ENCODE data around the gene DTX4.
A peak's percentile ranks its signal among the peaks of the same experiment; 100 is the strongest.

Gene DTX4

DNA sequence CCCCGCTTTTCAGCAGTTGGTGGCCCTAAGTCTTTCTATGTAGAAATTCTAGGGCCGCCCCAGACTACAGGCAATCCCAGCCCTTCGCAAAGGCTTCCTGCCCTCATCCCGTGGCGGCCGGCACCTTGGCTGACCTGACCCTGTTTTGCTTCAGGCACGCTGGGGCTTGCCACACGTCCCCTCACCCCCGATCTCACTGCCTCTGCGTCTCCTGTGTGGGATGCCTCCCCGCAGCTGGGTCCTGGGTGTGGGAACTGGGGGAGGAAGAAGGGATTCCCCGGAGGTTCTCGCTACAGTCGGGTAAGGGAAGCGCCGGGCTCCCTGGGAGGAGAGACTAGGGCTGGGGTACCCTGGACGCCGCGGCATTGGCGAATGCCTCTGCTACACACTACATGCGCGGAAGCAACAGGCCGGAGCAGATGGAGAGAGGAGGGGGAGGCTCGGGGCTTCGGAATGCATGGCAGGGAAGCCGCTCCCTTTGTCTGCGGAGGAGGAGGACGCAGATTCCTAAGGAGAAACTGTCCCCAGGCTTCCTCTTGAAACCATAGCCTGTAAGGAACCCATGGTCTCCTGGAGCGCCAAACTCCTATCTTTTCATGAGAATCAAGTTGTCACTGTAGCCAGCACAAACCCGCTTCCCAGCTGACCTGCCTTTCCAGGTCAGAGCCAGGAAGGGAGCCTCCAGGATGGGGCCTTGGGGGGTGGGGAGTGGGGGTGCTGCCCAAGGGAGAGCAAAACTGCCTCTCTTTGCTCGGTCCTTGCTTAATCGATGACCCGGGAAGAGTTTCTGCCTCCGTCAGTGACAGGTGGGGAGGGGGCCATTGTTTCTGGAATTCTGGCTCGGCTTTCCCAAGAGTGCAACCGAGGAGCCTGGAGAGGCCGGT is 1.4 kb downstream of the DTX4 start:
- peak; percentile 32 for DNase-seq

DNA sequence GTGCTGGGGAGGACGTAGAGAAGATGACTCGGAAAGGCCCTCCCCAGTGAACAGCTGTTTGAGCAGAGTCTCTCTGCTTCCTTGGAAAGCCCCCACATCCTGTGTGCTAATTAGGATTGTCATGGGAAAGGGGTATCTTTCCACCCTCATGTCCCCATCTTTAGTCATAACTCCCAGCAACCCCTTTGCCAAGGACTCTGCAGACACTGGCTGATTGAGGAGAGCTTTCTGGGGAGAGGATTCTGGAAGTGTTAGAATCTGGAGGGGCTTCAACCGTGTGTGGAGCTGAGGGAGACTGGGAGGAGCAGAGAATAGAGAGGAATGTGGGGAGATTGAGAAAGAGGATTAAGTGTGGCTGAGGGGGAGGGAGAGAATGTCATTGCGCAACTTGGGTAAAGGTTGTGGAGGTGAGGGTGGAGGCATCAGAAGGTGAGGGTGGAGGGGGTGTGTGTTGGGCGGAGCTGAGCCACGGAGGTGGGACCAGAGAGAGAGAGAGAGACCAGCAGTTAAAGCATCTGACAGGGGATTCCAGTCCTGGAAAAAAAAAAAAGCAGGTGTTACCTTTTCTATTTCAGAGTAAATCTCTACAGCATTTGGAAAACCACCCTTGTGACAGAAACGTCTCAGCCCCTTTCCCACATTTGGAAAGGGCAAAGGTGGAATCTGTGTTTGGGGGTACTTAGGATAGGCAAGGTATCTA is 2.2 kb downstream of the DTX4 start:
- DNase-seq, result no peak

DNA sequence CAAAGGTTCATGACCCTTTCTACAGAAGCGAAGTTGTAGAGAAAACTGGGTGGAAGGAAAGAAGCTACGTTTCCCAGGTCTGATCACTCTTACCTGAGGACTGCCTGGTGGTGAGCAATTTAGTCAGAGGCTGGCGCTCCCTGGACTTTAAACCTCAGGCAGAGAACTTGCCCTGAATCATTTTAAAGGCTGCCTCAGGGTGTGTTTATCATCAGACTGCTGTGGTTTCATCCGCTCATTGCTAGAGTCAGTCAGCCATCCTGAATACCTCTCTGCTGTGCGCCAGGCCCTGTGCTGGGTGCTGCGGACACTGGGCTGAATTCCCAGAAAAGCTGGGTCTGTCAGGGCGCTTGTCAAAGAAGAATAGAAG is 2.7 kb downstream of the DTX4 start:
- DNase-seq, result no peak

DNA sequence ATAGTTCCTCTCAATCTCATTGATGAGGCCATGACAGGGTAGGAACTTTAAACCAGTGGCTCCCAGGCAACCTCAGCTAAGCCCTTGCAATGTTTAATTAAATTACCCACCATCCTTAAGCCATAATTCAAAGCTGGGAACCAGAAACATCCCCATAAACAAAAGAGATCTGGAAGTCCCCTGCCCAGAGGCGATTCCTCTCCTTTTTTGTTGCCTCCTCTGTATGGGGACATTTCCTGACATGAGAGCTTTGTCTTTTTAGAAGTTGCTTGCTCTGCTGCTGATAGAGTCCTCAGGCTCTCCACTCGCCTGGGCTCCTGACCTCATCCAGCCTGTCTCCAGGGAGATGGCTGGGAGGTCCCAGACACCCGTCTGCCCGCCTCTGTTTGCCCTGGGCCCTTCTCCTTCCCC is 3.2 kb downstream of the DTX4 start:
- peak; percentile 32 for DNase-seq

DNA sequence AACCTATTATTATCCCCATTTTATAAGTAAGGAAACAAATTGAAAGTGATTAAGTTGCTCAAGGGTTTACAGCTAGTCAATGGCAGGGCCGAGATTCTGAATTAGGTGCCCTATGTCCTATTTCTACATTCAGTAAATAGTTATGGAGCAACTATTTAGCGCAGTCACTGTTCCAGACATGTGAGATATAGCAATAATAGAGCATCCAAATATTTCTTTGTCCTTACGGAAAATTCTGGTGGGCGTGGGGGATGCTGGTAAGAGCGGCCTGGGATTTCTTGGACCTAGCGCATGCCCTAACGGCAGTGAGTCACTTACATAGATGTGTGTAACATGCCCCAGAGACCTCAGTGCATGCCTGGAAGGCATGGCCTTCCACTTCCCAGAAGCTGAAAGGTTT is 4.4 kb downstream of the DTX4 start:
- no peak for DNase-seq

DNA sequence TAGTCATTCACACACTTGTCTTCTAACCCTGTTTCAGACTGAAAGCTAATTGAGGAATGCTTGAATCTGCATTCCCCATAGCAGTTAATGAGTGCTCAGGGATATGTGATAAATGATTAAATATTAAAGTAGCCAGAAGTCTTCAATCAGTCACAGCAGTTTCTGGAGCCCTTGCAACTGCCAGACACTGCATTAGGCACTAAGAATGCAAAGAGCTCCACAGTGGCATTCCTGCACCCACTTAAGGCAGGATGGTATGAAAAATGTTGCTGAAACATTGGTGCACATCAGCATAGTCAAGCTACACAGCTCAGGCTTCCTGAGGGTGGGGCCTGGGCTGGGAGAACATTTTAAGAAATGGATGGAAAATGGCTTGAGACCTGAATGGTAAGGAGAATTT is 6.5 kb downstream of the DTX4 start:
- DNase-seq, result no peak

DNA sequence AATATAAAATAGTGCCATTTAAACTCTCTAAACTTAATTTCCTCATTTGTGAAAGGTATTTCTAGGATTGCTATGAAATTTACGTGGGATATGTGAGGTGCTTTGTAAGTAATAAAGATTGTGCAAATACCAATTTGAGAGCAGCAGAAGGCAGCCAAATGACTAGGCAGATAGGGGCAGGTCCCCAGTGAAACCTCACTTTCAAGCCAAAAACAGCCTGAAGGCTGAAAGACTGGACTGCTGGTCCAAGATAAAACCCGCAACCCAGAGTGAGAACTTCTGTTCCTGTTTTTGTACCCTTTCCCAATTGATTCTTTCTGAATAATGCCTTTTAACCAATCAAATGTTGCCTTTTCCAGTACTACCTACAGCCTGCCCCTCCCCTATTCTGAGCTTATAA is 7.2 kb downstream of the DTX4 start:
- no peak for DNase-seq

DNA sequence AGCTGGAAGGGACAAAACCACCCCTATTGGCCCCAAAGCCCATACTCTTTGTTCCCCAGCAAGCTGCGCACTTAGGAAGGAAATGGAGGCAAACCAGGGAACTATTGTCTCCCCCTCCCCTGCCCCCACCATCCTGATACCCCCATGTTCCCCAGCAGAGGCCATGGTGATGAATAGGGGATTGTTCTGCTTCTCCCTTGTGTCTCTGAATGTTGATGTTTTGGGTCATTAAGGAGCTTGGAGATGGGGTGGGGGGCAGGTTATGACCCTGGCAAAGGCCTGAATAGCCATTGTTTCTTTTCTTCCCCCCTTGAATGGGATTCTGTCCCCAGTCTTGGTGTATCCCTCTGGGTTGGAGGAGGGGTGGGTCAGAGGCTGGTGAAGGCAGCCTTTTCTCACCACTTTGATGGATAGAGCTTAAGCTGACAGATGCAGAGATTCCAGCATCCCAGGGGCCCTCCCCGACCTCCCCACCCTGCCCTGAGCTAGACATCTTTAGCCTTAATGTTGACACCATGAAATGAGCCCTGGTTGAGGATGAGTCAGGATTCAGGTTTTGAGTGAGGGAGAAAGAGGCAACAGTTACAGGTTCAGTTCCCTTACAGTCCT is 8.3 kb downstream of the DTX4 start:
- DNase-seq, result peak; percentile 60

DNA sequence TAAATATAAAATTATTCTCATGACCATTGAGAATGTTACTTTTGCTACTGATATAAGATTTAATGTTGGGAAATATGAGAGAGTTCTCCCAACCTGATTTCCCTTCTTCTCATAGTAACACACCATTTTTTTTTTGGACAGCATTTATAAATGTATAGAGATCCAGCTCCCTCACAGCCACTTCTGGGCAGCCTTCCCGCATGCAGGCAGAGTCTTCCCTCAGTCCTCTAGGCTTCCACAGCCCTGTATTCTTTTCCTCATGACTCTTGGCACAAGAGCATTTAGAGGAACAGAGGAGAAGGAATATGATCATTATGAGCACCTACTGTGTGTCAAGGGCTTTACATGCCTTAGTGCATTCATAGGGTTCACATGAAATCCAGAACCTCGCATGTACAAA is 9.0 kb downstream of the DTX4 start:
- DNase-seq, result no peak

DNA sequence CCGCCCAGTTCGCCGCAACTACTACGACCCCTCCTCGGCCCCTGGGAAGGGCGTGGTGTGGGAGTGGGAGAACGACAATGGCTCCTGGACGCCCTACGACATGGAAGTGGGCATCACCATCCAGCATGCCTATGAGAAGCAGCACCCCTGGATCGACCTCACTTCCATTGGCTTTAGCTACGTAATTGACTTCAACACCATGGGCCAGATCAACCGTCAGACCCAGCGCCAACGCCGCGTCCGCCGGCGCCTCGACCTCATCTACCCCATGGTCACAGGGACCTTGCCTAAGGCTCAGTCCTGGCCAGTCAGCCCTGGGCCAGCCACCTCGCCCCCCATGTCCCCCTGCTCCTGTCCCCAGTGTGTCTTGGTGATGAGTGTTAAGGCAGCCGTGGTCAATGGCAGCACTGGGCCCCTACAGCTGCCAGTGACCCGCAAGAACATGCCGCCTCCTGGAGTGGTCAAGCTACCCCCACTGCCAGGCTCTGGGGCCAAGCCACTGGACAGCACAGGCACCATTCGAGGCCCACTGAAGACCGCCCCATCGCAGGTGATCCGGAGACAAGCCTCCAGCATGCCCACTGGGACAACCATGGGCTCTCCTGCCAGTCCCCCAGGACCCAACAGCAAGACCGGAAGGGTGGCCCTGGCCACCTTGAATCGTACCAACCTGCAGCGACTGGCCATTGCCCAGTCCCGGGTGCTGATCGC is 10.0 kb downstream of the DTX4 start:
- no peak for DNase-seq

DNA sequence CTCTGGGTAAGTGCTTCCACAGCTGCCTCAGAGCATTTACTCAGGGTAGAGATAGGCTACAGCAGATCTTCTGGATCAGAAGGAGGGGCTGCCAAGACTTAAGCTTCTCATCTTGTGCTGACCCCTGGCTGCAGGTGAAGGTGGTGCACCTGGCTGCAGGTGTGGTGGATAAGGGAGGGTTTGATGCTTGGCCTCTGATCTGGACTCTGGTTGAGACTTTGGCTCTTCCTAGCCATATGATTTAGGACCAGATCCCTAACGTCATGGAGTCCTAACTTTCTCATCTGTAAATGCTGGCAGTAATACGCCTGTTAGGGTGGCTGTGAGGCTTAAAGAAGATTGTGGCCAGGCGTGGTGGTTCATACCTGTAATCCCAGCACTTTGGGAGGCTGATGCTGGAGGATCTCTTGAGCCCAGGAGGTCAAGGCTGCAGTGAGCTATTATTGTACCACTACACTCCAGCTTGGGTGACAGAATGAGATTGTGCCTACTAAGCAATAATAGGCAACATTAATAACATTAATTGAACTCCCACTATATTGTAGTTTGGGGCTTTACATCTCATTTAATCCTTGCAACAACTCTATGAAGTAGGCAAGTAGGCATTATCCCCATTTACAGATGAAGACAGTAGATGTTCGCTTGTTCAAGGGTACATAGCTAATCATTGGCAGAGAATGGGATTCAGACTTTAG is 10.7 kb downstream of the DTX4 start:
- DNase-seq, result no peak

DNA sequence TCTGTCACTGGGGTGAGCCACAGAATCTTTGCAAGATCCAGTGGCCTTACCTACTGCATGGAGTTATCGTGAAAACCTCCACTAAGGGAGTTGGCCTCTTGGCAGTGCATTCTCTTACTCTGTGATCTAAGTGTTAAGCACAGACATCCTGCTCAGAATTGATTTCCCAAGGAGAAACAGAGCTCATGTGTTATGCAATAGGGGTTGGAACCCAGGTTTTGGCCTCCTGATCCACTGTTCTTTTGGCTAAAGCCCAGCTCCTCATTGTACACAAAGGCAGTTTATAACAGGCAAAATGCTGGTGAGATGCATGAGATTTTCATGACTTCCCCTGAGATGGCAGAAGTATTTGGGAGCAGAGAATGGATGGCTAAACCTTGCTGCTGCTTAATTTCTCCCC is 11.8 kb downstream of the DTX4 start:
- DNase-seq, result no peak

DNA sequence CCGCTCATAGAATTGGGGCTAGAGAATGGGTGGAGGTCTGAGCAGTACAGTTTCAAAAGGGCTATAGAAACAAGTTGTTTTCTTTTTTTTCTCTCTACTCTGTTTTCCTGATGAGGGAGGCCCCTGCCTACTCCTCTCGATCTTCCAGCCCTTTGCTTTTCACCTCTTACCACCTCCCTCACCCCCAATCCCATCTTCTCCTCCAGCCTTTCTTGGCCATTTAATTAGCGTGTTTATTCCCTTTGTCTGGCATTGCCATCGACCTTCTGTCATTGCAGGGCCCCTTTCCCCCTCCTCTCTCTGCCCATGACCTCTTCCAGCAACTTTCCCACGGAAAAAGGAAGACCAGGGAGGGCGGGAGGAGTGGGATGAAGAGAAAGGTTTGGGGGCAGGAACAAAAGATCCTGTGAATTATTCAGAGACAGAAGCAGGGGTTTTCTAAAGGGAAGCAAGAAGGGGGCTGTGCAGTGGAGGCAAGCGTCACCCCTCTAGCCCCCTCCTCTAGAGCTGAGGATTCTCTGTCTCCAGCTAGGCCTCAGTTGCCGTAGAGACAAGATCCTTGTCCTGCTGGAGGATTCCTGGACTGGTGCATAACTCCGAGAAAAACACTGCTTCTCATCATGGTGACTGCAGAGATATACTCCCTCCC is 12.9 kb downstream of the DTX4 start:
- DNase-seq, result no peak

DNA sequence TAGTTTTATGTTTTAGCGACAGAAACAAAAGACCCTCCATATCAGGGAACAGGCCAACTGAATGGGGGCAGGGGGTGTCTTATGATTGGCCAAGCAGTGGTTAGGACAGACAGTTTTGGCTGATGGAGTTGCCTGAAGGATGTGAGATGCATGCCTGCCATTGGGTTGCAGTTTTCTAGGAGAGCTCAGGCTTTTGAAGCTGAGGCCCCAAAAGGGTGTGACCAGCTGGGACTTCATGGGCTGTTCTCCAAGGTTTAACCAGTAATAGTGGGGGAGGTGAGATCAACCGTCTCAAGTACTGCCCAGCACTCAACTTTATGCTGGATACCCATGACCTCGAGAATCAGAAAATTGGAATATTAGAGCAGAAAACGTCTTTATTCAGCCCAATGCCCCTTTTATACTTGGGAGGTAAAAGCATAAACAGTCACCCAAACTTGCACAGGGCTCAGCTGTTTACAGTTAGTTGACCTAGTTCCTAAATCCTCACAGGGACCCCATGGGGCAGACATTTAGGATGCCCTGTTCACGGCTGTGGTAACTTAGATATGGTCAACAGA is 13.5 kb downstream of the DTX4 start:
- no peak for DNase-seq

DNA sequence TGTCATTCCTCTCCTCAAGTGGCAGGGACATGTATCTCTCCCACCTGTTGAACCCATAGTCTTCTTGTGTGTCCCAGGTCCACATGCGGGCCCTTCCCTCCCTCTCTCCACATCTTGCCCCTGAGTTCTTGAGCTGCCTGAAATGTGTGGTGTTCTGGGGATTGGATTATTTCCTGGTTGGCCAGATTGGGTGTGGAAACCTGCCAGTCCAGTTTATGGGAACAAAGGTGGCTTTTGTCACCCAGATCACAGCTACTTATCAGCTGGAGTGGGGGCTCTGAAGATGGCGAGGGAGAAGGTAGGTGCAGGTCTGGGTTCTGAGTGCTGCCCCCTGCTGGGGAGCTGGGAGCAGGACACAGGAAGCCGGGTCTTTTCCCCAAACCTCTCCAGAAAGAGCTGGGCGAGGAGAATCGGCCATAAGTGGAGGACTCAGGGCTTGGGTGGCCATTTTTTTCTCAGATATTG is 14.2 kb downstream of the DTX4 start:
- peak; percentile 37 for DNase-seq

DNA sequence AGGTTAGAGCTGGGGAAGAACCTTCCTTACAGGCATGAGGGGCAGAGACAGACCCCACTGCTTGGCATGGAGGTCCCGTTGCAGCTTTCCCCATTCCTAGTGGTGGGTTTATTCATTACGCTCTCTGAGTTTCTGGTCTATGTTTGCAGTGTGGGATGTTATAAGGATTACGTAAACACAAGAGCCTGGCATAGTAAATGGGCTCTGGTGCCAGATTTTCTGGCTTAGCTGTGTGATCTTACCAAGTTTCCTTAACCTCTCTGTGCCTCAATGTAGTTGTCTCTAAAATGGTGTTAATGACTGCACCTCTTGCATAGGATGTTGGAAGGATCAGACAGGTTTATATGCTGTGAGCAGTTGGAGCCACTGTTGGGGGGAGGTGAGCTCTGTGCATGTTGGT is 15.1 kb downstream of the DTX4 start:
- no peak for DNase-seq

DNA sequence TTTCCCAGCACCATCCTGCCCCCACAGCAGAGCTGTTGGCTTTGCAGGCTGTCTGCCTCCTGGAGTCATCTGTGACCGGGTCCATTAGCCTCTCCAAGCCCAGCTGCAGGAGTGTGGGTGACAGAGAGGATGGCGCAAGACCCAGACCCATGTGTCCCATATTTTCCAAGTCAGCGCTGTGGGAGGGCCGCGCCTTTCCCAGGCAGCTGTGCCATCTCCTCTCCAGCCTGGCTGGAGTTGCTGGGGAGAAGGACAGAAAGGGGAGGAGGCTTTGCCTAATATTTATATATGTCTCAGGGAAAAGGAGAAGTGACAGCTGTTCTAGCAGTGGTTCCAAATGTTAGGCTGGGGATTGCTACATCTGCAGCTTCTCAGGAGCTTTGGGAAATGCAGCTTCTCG is 15.7 kb downstream of the DTX4 start:
- no peak for DNase-seq

DNA sequence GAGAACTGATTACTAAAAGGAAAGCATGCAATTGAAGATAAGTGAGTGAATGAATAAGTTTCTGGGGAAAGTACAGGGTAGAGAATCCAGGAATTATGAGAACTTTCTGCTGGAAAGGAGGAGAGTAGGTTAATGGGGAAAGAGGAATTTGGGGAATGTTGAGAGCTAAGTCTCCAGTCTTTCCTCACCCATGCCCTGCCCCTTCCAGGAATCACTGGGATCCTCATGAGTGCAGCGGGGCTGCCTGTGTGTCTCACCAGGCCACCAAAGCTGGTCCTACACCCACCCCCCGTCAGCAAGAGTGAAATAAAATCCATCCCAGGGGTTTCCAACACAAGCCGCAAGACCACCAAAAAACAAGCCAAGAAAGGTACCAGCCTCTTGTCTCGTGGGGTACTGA is 17.0 kb downstream of the DTX4 start:
- DNase-seq, result no peak

DNA sequence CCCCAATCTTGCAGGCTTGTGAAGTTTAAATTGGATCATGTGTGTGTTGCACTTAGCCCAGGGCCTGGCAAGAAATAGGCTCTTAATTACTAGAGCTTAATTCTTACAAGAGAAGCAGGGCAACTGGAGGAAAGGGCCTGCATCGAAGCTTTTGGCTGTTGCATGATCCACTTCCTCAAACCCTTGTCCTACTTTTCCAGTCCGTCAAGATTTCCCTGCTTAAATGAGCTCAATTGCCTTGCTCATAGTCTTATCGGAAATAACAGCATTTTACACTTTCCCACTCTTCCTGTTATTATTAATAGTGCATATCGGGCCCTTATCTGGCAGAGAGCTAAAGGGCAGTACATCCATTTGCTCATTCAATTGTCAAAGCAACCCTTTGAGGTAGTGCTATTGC is 18.1 kb downstream of the DTX4 start:
- no peak for DNase-seq

DNA sequence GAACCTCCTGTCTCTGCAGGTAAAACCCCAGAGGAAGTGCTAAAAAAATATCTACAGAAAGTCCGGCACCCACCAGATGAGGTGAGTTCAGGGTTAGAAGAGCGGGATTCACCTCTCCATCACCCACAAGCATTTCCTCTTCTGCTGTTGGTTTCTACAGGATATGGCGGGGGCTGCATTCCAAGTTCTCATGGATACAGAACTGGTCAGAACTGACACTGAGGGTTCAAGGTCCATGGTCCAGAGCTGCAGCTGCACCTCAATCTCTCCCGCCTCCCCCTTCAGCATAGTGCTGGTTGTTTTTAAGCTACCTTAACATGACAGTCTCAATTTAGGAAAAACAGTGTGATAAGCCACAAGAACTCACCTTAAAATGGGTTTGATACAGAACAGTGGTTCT is 19.2 kb downstream of the DTX4 start:
- no peak for DNase-seq

DNA sequence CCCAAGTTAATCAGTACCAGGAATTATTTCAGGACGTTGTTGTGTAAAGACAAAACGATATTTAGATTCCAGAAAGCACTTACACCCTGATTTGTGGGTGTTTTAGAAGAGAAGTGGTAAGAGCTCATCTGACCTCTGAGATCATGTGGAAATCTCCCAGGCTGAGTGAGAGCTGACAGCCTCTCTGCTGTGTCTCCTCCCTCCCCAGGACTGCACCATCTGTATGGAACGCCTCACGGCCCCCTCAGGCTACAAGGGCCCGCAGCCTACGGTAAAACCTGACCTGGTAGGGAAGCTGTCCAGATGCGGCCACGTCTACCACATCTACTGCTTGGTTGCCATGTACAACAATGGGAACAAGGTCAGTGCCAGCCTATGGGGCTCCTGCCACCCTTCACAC is 20.0 kb downstream of the DTX4 start:
- DNase-seq, result no peak

Measured in midbrain (tissue), 1 donor.